ENCODE measurements around the gene PRDM13.
"Not testable (repeated sequence)": the region's sequence is repeated elsewhere in the genome, so short reads cannot be mapped to it uniquely, and the experiment has no call there.

PRDM13 gene

GRCh38 chr6:99629293-99629692 is 22.7 kb downstream of the PRDM13 start:
- no peaks in the 10 kb centered on the region for H3K4me1 ChIP-seq (ENCODE audit: insufficient read depth, poor library complexity, severe bottlenecking)
- ATAC-seq (ENCODE audit: low read depth) (no peak), DNase-seq (ENCODE audit: low spot score) (no peak)
- H3K27me3 ChIP-seq (ENCODE audit: insufficient read depth, poor library complexity, severe bottlenecking), result peaks cover 24% of the 10 kb centered on the region
- no peaks in the 10 kb centered on the region for H3K9me3 ChIP-seq (ENCODE audit: severe bottlenecking)
- H3K4me3 ChIP-seq (ENCODE audit: severe bottlenecking), result no peak overlapping the region
- H3K27ac ChIP-seq (ENCODE audit: poor library complexity, severe bottlenecking), result no peak overlapping the region
- no peaks in the 10 kb centered on the region for H3K36me3 ChIP-seq (ENCODE audit: low read depth)
- no peak for TF ChIP-seq CTCF (IDR thresholded peaks at IDR 0.05; ENCODE audit: poor library complexity, severe bottlenecking)

GRCh38 chr6:99637629-99638028 is 31.0 kb downstream of the PRDM13 start:
- Histone ChIP-seq H3K4me3 (ENCODE audit: severe bottlenecking) (no peak overlapping the region), H3K4me1 (ENCODE audit: insufficient read depth, poor library complexity, severe bottlenecking) (no peaks in the 10 kb centered on the region), H3K27me3 (ENCODE audit: insufficient read depth, poor library complexity, severe bottlenecking) (peaks cover 9% of the 10 kb centered on the region), H3K9me3 (ENCODE audit: severe bottlenecking) (no peaks in the 10 kb centered on the region), H3K27ac (ENCODE audit: poor library complexity, severe bottlenecking) (no peak overlapping the region), H3K36me3 (ENCODE audit: low read depth) (no peaks in the 10 kb centered on the region)
- no peak for TF ChIP-seq CTCF (IDR thresholded peaks at IDR 0.05; ENCODE audit: poor library complexity, severe bottlenecking)
- DNase-seq (ENCODE audit: low spot score) (no peak), ATAC-seq (ENCODE audit: low read depth) (no peak)

- ATAC-seq (ENCODE audit: low read depth); H3K27ac ChIP-seq (ENCODE audit: poor library complexity, severe bottlenecking); H3K4me3 ChIP-seq (ENCODE audit: severe bottlenecking); H3K4me1 ChIP-seq (ENCODE audit: insufficient read depth, poor library complexity, severe bottlenecking); H3K27me3 ChIP-seq (ENCODE audit: insufficient read depth, poor library complexity, severe bottlenecking); DNase-seq (ENCODE audit: low spot score); H3K36me3 ChIP-seq (ENCODE audit: low read depth); H3K9me3 ChIP-seq (ENCODE audit: severe bottlenecking): not testable (repeated sequence)
Observed at GRCh38 chr6:99638358-99638757, 31.7 kb downstream of the PRDM13 start.

- H3K27me3 ChIP-seq (ENCODE audit: insufficient read depth, poor library complexity, severe bottlenecking), result peaks cover 9% of the 10 kb centered on the region
- no peak overlapping the region for H3K27ac ChIP-seq (ENCODE audit: poor library complexity, severe bottlenecking)
- H3K36me3 ChIP-seq (ENCODE audit: low read depth), result no peaks in the 10 kb centered on the region
- ATAC-seq (ENCODE audit: low read depth) (no peak), DNase-seq (ENCODE audit: low spot score) (no peak)
- no peaks in the 10 kb centered on the region for H3K9me3 ChIP-seq (ENCODE audit: severe bottlenecking)
- H3K4me3 ChIP-seq (ENCODE audit: severe bottlenecking), result no peak overlapping the region
- TF ChIP-seq CTCF (IDR thresholded peaks at IDR 0.05; ENCODE audit: poor library complexity, severe bottlenecking), result no peak
- no peaks in the 10 kb centered on the region for H3K4me1 ChIP-seq (ENCODE audit: insufficient read depth, poor library complexity, severe bottlenecking)
Observed at GRCh38 chr6:99641270-99641669, 34.6 kb downstream of the PRDM13 start.

GRCh38 chr6:99645986-99646385 is 39.4 kb downstream of the PRDM13 start:
- TF ChIP-seq CTCF (IDR thresholded peaks at IDR 0.05; ENCODE audit: poor library complexity, severe bottlenecking), result no peak
- Histone ChIP-seq H3K4me1 (ENCODE audit: insufficient read depth, poor library complexity, severe bottlenecking) (no peaks in the 10 kb centered on the region), H3K36me3 (ENCODE audit: low read depth) (no peaks in the 10 kb centered on the region), H3K27ac (ENCODE audit: poor library complexity, severe bottlenecking) (no peak overlapping the region), H3K4me3 (ENCODE audit: severe bottlenecking) (no peak overlapping the region), H3K27me3 (ENCODE audit: insufficient read depth, poor library complexity, severe bottlenecking) (peaks cover 18% of the 10 kb centered on the region), H3K9me3 (ENCODE audit: severe bottlenecking) (no peaks in the 10 kb centered on the region)
- ATAC-seq (ENCODE audit: low read depth), result no peak
- no peak for DNase-seq (ENCODE audit: low spot score)

GRCh38 chr6:99650091-99650571 is 43.5 kb downstream of the PRDM13 start:
- H3K27me3 ChIP-seq (ENCODE audit: insufficient read depth, poor library complexity, severe bottlenecking), result peaks cover 14% of the 10 kb centered on the region
- not testable (repeated sequence) for DNase-seq (ENCODE audit: low spot score); ATAC-seq (ENCODE audit: low read depth); H3K4me3 ChIP-seq (ENCODE audit: severe bottlenecking); H3K27ac ChIP-seq (ENCODE audit: poor library complexity, severe bottlenecking); H3K9me3 ChIP-seq (ENCODE audit: severe bottlenecking); H3K36me3 ChIP-seq (ENCODE audit: low read depth); H3K4me1 ChIP-seq (ENCODE audit: insufficient read depth, poor library complexity, severe bottlenecking)
